Fibroblast of lung (primary cell): Measurements from ENCODE around the gene LOXL3. TPM values are rescaled to one million over a fixed set of nuclear protein-coding genes. Genes with fewer than 3 reads are reported as not detected.

Experiments used
- DNase-seq, 2 donors: peaks; one replicate each; pipeline versions ENCODE4 v3.0.0 to v3.0.0-alpha.2; 2010; ENCODE audit warnings: low read depth in 2 of 2
- H2AFZ ChIP-seq: 2 replicates; pipeline ENCODE4 v1.5.1; 2012; ENCODE audit warnings: low read length, control low read depth, inconsistent platforms
- H3K27ac ChIP-seq: 2 replicates; pipeline ENCODE4 v1.5.1; 2011; ENCODE audit warnings: low read length, control low read depth; ENCODE audit not compliant: insufficient read depth
- H3K27me3 ChIP-seq: 2 replicates; pipeline ENCODE4 v1.5.1; 2011; ENCODE audit warnings: mild to moderate bottlenecking, low read length; ENCODE audit not compliant: control insufficient read depth, insufficient read depth
- H3K36me3 ChIP-seq: 2 replicates; pipeline ENCODE4 v1.5.1; 2011; ENCODE audit warnings: low read length; ENCODE audit not compliant: control insufficient read depth, insufficient read depth
- H3K4me1 ChIP-seq: 2 replicates; pipeline ENCODE4 v1.5.1; 2011; ENCODE audit warnings: low read length; ENCODE audit not compliant: control insufficient read depth, insufficient read depth; ENCODE audit errors: extremely low read depth
- H3K4me2 ChIP-seq: 2 replicates; pipeline ENCODE4 v1.5.1; 2011; ENCODE audit warnings: low read length, control low read depth; ENCODE audit not compliant: insufficient read depth; ENCODE audit errors: extremely low read depth
- H3K4me3 ChIP-seq, 4 experiments: fragments of 200-600 bp in 1 of 4; sonication (generic) in 1 of 4; replicated peaks in 1 of 4; 2 replicates each; pipeline ENCODE4 v1.5.1; 2011 to 2016; ENCODE audit warnings: low read length in 4 of 4, low read depth in 3 of 4, mild to moderate bottlenecking in 3 of 4, control low read depth in 2 of 4, inconsistent platforms in 1 of 4, mixed read lengths in 1 of 4; ENCODE audit not compliant: insufficient read depth in 1 of 4; ENCODE audit errors: control extremely low read depth in 1 of 4
- H3K79me2 ChIP-seq: 2 replicates; pipeline ENCODE4 v1.5.1; 2012; ENCODE audit warnings: mild to moderate bottlenecking, low read length, inconsistent platforms; ENCODE audit not compliant: control insufficient read depth, insufficient read depth
- H3K9ac ChIP-seq: 2 replicates; pipeline ENCODE4 v1.5.1; 2011; ENCODE audit warnings: mild to moderate bottlenecking, low read length, control low read depth; ENCODE audit not compliant: insufficient read depth
- H3K9me3 ChIP-seq: 2 replicates; pipeline ENCODE4 v1.5.1; 2012; ENCODE audit warnings: low read depth, low read length; ENCODE audit not compliant: control insufficient read depth, insufficient read depth
- H4K20me1 ChIP-seq: 2 replicates; pipeline ENCODE4 v1.5.1; 2011; ENCODE audit warnings: low read length; ENCODE audit not compliant: control insufficient read depth, insufficient read depth; ENCODE audit errors: extremely low read depth
- CTCF ChIP-seq, 2 donors: IDR thresholded peaks in 1 of 2; conservative IDR thresholded peaks in 1 of 2; 1 replicate in 1 of 2; 2 replicates in 1 of 2; pipeline ENCODE4 v1.5.1; 2011 to 2012; ENCODE audit warnings: low read length in 2 of 2, control low read depth in 1 of 2, inconsistent platforms in 1 of 2, low read depth in 1 of 2, mild to moderate bottlenecking in 1 of 2
- EZH2 ChIP-seq: IDR thresholded peaks from 2 replicates; pipeline ENCODE4 v1.5.1; 2012; ENCODE audit warnings: low read length, control low read depth, mild to moderate bottlenecking; ENCODE audit errors: missing control alignments
- polyA plus RNA-seq, 2 donors: library from polyadenylated mRNA; depleted of rRNA in 1 of 2; stranded (reverse) in 1 of 2; unstranded in 1 of 2; fragments of >200 nt; gene quantifications; 2 replicates each; pipeline ENCODE4 v1.2.1, GENCODE V29; 2011 to 2012; ENCODE audit warnings: missing spikeins in 1 of 2
- total RNA-seq: library from RNA; depleted of rRNA; stranded (reverse); fragments of >200 nt; gene quantifications from 2 replicates; pipeline ENCODE4 v1.2.1, GENCODE V29; 2014

LOXL3 gene
- total and polyA plus RNA-seq, 2 donors (not counting 1 experiment from before 2014, with no cell fraction given), result 20.6 to 26.4 TPM

- peak in 1 of 2 donors; percentile 76 for DNase-seq
- Histone ChIP-seq H3K36me3 (peaks cover 14% of the 10 kb centered on the region), H2AFZ (no peak overlapping the region), H3K9me3 (no peaks in the 10 kb centered on the region), H3K4me2 (no peak overlapping the region), H3K9ac (no peak overlapping the region), H4K20me1 (no peaks in the 10 kb centered on the region), H3K4me1 (peaks cover 7% of the 10 kb centered on the region), H3K27ac (no peak overlapping the region), H3K27me3 (no peaks in the 10 kb centered on the region), H3K79me2 (peaks cover 23% of the 10 kb centered on the region), H3K4me3 (no peak overlapping the region)
- TF ChIP-seq EZH2 (no peak), CTCF (conservative IDR thresholded peaks at IDR 0.05 in 1 of 2, IDR thresholded peaks at IDR 0.05 in 1 of 2; ENCODE audit: low read depth in 1 of 2, low read length in 2 of 2) (peak in 1 of 2 donors; percentile 30)
Measured at GRCh38 chr2:74532222-74532621, 21.5 kb downstream of the LOXL3 start.

GRCh38 chr2:74531666-74532065, 22.1 kb downstream of the LOXL3 start:
- no peak overlapping the region for H2AFZ ChIP-seq
- H3K36me3 ChIP-seq, result peaks cover 19% of the 10 kb centered on the region
- no peaks in the 10 kb centered on the region for H3K9me3 ChIP-seq
- H3K4me1 ChIP-seq, result peaks cover 7% of the 10 kb centered on the region
- no peak overlapping the region for H3K27ac ChIP-seq
- no peak overlapping the region for H3K4me2 ChIP-seq
- no peak for TF ChIP-seq EZH2
- no peaks in the 10 kb centered on the region for H4K20me1 ChIP-seq
- peaks cover 25% of the 10 kb centered on the region for H3K79me2 ChIP-seq
- H3K9ac ChIP-seq, result no peak overlapping the region
- peak overlapping the region in 1 of 4 experiments; percentile 97 for H3K4me3 ChIP-seq
- no peaks in the 10 kb centered on the region for H3K27me3 ChIP-seq
- no peak for DNase-seq

- Histone ChIP-seq H3K79me2 (peaks cover 25% of the 10 kb centered on the region), H3K36me3 (peaks cover 23% of the 10 kb centered on the region)
Measured at GRCh38 chr2:74530239-74531187, 23.2 kb downstream of the LOXL3 start.

More at GRCh38 chr2:74530239-74531187, 23.2 kb downstream of the LOXL3 start:
- Histone ChIP-seq H3K4me3 (peak overlapping the region; percentile 72 to 97 (median 78)), H3K4me1 (peaks cover 7% of the 10 kb centered on the region), H3K27ac (peak overlapping the region; percentile 63), H2AFZ (peak overlapping the region; percentile 68), H4K20me1 (no peaks in the 10 kb centered on the region), H3K9me3 (no peaks in the 10 kb centered on the region), H3K4me2 (peak overlapping the region; percentile 95), H3K9ac (peak overlapping the region; percentile 72), H3K27me3 (no peaks in the 10 kb centered on the region)
- peak in 1 of 2 donors; percentile 41 for DNase-seq
- TF ChIP-seq CTCF (conservative IDR thresholded peaks at IDR 0.05 in 1 of 2, IDR thresholded peaks at IDR 0.05 in 1 of 2; ENCODE audit: low read depth in 1 of 2, low read length in 2 of 2) (no peak), EZH2 (no peak)
